Measurements from ENCODE around the gene FXYD5. TPM values are rescaled to one million over a fixed set of nuclear protein-coding genes. Genes with fewer than 3 reads are reported as not detected.
A peak's percentile ranks its signal among the peaks of the same experiment; 100 is the strongest.

FXYD5 gene
- total RNA-seq, 1 donor from 2014 or later = 138 TPM

- H3K4me3 ChIP-seq = no peak overlapping the region
- TF ChIP-seq, protein P1, sequence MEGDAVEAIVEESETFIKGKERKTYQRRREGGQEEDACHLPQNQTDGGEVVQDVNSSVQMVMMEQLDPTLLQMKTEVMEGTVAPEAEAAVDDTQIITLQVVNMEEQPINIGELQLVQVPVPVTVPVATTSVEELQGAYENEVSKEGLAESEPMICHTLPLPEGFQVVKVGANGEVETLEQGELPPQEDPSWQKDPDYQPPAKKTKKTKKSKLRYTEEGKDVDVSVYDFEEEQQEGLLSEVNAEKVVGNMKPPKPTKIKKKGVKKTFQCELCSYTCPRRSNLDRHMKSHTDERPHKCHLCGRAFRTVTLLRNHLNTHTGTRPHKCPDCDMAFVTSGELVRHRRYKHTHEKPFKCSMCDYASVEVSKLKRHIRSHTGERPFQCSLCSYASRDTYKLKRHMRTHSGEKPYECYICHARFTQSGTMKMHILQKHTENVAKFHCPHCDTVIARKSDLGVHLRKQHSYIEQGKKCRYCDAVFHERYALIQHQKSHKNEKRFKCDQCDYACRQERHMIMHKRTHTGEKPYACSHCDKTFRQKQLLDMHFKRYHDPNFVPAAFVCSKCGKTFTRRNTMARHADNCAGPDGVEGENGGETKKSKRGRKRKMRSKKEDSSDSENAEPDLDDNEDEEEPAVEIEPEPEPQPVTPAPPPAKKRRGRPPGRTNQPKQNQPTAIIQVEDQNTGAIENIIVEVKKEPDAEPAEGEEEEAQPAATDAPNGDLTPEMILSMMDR (IDR thresholded peaks at IDR 0.05) = no peak
- DNase-seq (ENCODE audit: low spot score in 2 of 2) = peak in 1 of 2 donors; percentile 7
- intact Hi-C loops (cut with DNase I) = no loop called here
- H3K4me1 ChIP-seq = no peaks in the 10 kb centered on the region
- H3K27ac ChIP-seq = peak overlapping the region in 1 of 2 donors; percentile 28
- H3K27me3 ChIP-seq = no peaks in the 10 kb centered on the region
- no peaks in the 10 kb centered on the region for H3K36me3 ChIP-seq
- H3K9me3 ChIP-seq = no peaks in the 10 kb centered on the region
These were observed 63.1 kb downstream of the FXYD5 start for GRCh38 chr19:35217649-35217990.

DNA sequence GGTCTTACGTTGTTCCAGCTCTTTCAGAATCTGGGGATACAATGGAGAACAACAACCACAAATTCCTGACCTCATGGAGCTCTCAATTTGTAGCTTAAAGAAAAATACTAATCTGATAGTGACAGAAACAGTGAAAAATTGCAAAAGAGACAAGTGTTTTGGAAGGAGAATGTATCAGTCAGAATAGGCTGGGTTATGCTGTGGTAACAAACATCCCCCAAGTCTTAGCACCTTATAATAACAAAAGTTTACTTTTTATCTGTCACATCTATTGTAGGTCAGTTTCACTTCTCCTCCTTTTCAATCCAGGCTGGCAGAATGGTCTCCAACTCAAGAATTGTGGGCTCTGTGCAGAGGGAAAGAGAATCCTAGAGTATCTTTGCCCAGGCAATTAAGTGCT lies 64.5 kb downstream of the FXYD5 start:
- no peaks in the 10 kb centered on the region for H3K36me3 ChIP-seq
- H3K4me1 ChIP-seq = no peaks in the 10 kb centered on the region
- intact Hi-C loops (cut with DNase I) = no loop called here
- DNase-seq (ENCODE audit: low spot score in 2 of 2) = no peak
- no peak overlapping the region for H3K27ac ChIP-seq
- TF ChIP-seq, protein P1 (IDR thresholded peaks at IDR 0.05) = no peak
- no peak overlapping the region for H3K4me3 ChIP-seq
- H3K27me3 ChIP-seq = no peaks in the 10 kb centered on the region
- H3K9me3 ChIP-seq = no peaks in the 10 kb centered on the region

Other genes starting within 250 kb of the FXYD5 start
- gene ZNF30, start 227.8 kb upstream of the FXYD5 start, total RNA-seq = 11.8 TPM
- 10.4 TPM for gene ZNF792, start 190.5 kb upstream of the FXYD5 start, total RNA-seq
- gene GRAMD1A, start 154.4 kb upstream of the FXYD5 start, total RNA-seq = 103 TPM
- gene SCN1B, start 124.3 kb upstream of the FXYD5 start, total RNA-seq = 20.8 TPM
- 0.85 TPM for gene HPN, start 113.0 kb upstream of the FXYD5 start, total RNA-seq
- not detected for gene FXYD3, start 38.9 kb upstream of the FXYD5 start, total RNA-seq
- gene LGI4, start 19.7 kb upstream of the FXYD5 start, total RNA-seq = 59.3 TPM
- 34.8 TPM for gene FXYD1, start 15.9 kb upstream of the FXYD5 start, total RNA-seq
- not detected for gene FXYD7, start 11.5 kb upstream of the FXYD5 start, total RNA-seq
- not detected for gene FAM187B, start 74.0 kb downstream of the FXYD5 start, total RNA-seq
- 79.4 TPM for gene LSR, start 94.3 kb downstream of the FXYD5 start, total RNA-seq
- 116 TPM for gene USF2, start 114.2 kb downstream of the FXYD5 start, total RNA-seq
- gene HAMP, start 127.8 kb downstream of the FXYD5 start, total RNA-seq = not detected
- gene MAG, start 137.4 kb downstream of the FXYD5 start, total RNA-seq = not detected
- 0.75 TPM for gene CD22, start 174.5 kb downstream of the FXYD5 start, total RNA-seq
- gene FFAR1, start 193.2 kb downstream of the FXYD5 start, total RNA-seq = not detected
- gene FFAR3, start 203.7 kb downstream of the FXYD5 start, total RNA-seq = not detected
- gene GPR42, start 216.3 kb downstream of the FXYD5 start, total RNA-seq = not detected